K562 (cell line): ENCODE data around the gene PYGO2. TPM values are rescaled to one million over a fixed set of nuclear protein-coding genes. Genes with fewer than 3 reads are reported as not detected.
A peak's percentile ranks its signal among the peaks of the same experiment; 100 is the strongest.

Experiments used
- ATAC-seq: fragments of 200-7000 bp; cut with Tn5 transposase; 3 replicates; pipeline ENCODE4 v1.9.1; 2020; ENCODE audit warnings: moderate library complexity
- BruUV-seq: library from RNA; stranded (reverse); fragments of 400-500 nt; replicated peaks from 2 replicates; lab custom pipeline; 2021; lab: Mats Ljungman, UMichigan
- CTCF ChIA-PET: fragments of 300-600 bp; formaldehyde crosslinking; extraction: SDS; loops from one replicate; lab custom pipeline; 2021; ENCODE audit warnings: low intra/inter-chr PET ratio; lab: Yijun Ruan, JAX
- POLR2A ChIA-PET: fragments of 300-600, 350-650 bp; sonication (Branson Sonifier 250); formaldehyde crosslinking; extraction: SDS; loops from one replicate; lab custom pipeline; 2021; ENCODE audit warnings: antibody characterized with exemption, inconsistent platforms; lab: Yijun Ruan, JAX
- DNase-seq, 4 experiments: peaks; one replicate each; pipeline versions ENCODE4 v3.0.0 to v3.0.0-alpha.2; 2011 to 2018; ENCODE audit warnings: low spot score in 3 of 4, mixed read lengths in 3 of 4; ENCODE audit errors: extremely low read depth in 1 of 4
- FAIRE-seq: peaks from 2 replicates; lab custom pipeline; 2011; peaks lifted over from hg19 to GRCh38; lab: Jason Lieb, UNC
- H2AFZ ChIP-seq: 2 replicates; pipeline ENCODE4 v1.6.0; 2011; ENCODE audit warnings: low read depth, low read length, control low read depth, inconsistent platforms
- H3K27ac ChIP-seq: fragments of 200-600 bp; 3 replicates; pipeline ENCODE4 v1.8.0; 2011; ENCODE audit warnings: low read depth, mild to moderate bottlenecking, control low read depth, inconsistent platforms, low read length, moderate library complexity, mixed read lengths; ENCODE audit errors: extremely low read depth
- H3K27me3 ChIP-seq, 2 experiments: fragments of 300-600 bp in 1 of 2; 2 replicates in 1 of 2; 3 replicates in 1 of 2; pipeline versions ENCODE4 v1.6.0 to v1.8.0; 2011; ENCODE audit warnings: inconsistent platforms in 2 of 2, low read length in 2 of 2, mild to moderate bottlenecking in 1 of 2, mixed read lengths in 1 of 2, moderate library complexity in 1 of 2; ENCODE audit not compliant: control insufficient read depth in 2 of 2, insufficient read depth in 2 of 2
- H3K36me3 ChIP-seq: fragments of 300-600 bp; 3 replicates; pipeline ENCODE4 v1.8.0; 2011; ENCODE audit warnings: mild to moderate bottlenecking, low read length, inconsistent platforms; ENCODE audit not compliant: control insufficient read depth, insufficient read depth
- H3K4me1 ChIP-seq, 2 experiments: fragments of 200-600 bp in 1 of 2; replicated peaks in 1 of 2; 2 replicates in 1 of 2; 3 replicates in 1 of 2; pipeline versions ENCODE4 v1.5.1 to v1.8.0; 2011; ENCODE audit warnings: inconsistent platforms in 2 of 2, low read length in 2 of 2, mild to moderate bottlenecking in 1 of 2, mixed read lengths in 1 of 2, moderate library complexity in 1 of 2; ENCODE audit not compliant: control insufficient read depth in 2 of 2, insufficient read depth in 2 of 2
- H3K4me2 ChIP-seq: 2 replicates; pipeline ENCODE4 v1.6.1; 2011; ENCODE audit warnings: low read length, control low read depth, inconsistent platforms, mixed read lengths; ENCODE audit not compliant: insufficient read depth
- H3K4me3 ChIP-seq: fragments of 200-600 bp; sonication (generic), shearing (Covaris generic); 2 replicates; pipeline ENCODE4 v1.5.1; 2016; ENCODE audit warnings: control low read depth, inconsistent platforms
- H3K79me2 ChIP-seq: fragments of 200-600 bp; 3 replicates; pipeline ENCODE4 v1.8.0; 2011; ENCODE audit warnings: low read length, inconsistent platforms; ENCODE audit not compliant: control insufficient read depth, insufficient read depth
- H3K9ac ChIP-seq, 2 experiments: 2 replicates each; pipeline versions ENCODE4 v1.6.0 to v1.6.1; 2011; ENCODE audit warnings: low read depth in 2 of 2, low read length in 2 of 2, control low read depth in 1 of 2, inconsistent platforms in 1 of 2, mild to moderate bottlenecking in 1 of 2, mixed read lengths in 1 of 2; ENCODE audit not compliant: insufficient read depth in 1 of 2
- H3K9me1 ChIP-seq: one replicate; pipeline ENCODE4 v1.6.0; 2011; ENCODE audit warnings: inconsistent platforms, mild to moderate bottlenecking, low read length, moderate library complexity; ENCODE audit not compliant: control insufficient read depth, insufficient read depth
- H3K9me3 ChIP-seq: replicated peaks from 2 replicates; pipeline ENCODE4 v1.5.1; 2011; ENCODE audit warnings: low read depth, low read length, inconsistent platforms; ENCODE audit not compliant: control insufficient read depth, insufficient read depth
- H4K20me1 ChIP-seq: replicated peaks from 2 replicates; pipeline ENCODE4 v1.6.1; 2011; ENCODE audit warnings: low read length, inconsistent platforms, mixed read lengths; ENCODE audit not compliant: control insufficient read depth, insufficient read depth
- ETV1 ChIP-seq: fragments of 450-650 bp; conservative IDR thresholded peaks from 2 replicates; pipeline ENCODE4 v1.6.1; 2016; ENCODE audit warnings: missing genetic modification characterization, control low read depth, low read depth, missing compliant biosample characterization
- HCFC1 ChIP-seq: IDR thresholded peaks from 2 replicates; pipeline ENCODE4 v1.6.1; 2012; ENCODE audit warnings: low read depth, low read length, improper control_type of control experiment
- ILF3 ChIP-seq: fragments of 450-650 bp; IDR thresholded peaks from 2 replicates; pipeline ENCODE4 v1.6.1; 2018; ENCODE audit warnings: antibody characterized with exemption, mild to moderate bottlenecking, moderate library complexity, borderline replicate concordance
- MTA2 ChIP-seq: fragments of 450-650 bp; IDR thresholded peaks from 2 replicates; pipeline ENCODE4 v1.6.1; 2016; ENCODE audit warnings: low read depth
- NCOA1 ChIP-seq: fragments of 450-650 bp; IDR thresholded peaks from 2 replicates; pipeline ENCODE4 v1.6.1; 2016; ENCODE audit warnings: low read depth
- SMC3 ChIP-seq: conservative IDR thresholded peaks from 2 replicates; pipeline ENCODE4 v1.6.1; 2011; ENCODE audit warnings: low read depth, low read length, improper control_type of control experiment; ENCODE audit not compliant: insufficient read depth
- ZBTB7A ChIP-seq: IDR thresholded peaks from 2 replicates; pipeline ENCODE4 v1.6.1; 2011; ENCODE audit warnings: low read depth, mild to moderate bottlenecking, low read length, moderate library complexity, borderline replicate concordance; ENCODE audit not compliant: control insufficient read depth
- ZNF407 ChIP-seq: fragments of 450-650 bp; IDR thresholded peaks from 2 replicates; pipeline ENCODE4 v1.6.1; 2016; ENCODE audit warnings: low read depth
- WGBS: fragments of 100-300 bp; shearing (Covaris generic); methylation state at CpG from one replicate; pipeline ENCODE4 v1.1.6; 2016; ENCODE audit warnings: low coverage, mixed read lengths; ENCODE audit not compliant: insufficient coverage; ENCODE audit errors: missing lambda C conversion rate; 5-methylcytosine and 5-hydroxymethylcytosine counted together
- in situ Hi-C: fragments of 300-500 bp; cut with MboI; formaldehyde crosslinking; loops from 4 replicates; pipeline ENCODE4 v1.15.0; 2018; ENCODE audit warnings: inconsistent platforms, mixed read lengths
- intact Hi-C: fragments of 100-400 bp; cut with micrococcal nuclease; formaldehyde crosslinking; loops from 2 replicates; pipeline ENCODE4 v1.14.2; 2022
- polyA plus RNA-seq, 8 experiments: library from polyadenylated mRNA; depleted of rRNA in 4 of 8; stranded (reverse) in 5 of 8; unstranded in 3 of 8; fragments of >200 nt; fragmentation: Nextera tagmentation in 2 of 8; fragmentation: Illumina TruSeq in 1 of 8; extraction: Ambion mirVana in 2 of 8; extraction: Trizol in 1 of 8; gene quantifications; 2 replicates each; pipeline versions ENCODE4 v1.2.1 to v1.2.3, GENCODE V29; 2011 to 2014; ENCODE audit warnings: inconsistent platforms in 1 of 8, missing spikeins in 1 of 8
- total RNA-seq, 7 experiments: library from RNA; depleted of rRNA in 6 of 7; stranded (reverse); fragments of >200 nt in 6 of 7; fragmentation: Illumina TruSeq in 2 of 7; extraction: Trizol in 2 of 7; gene quantifications; 2 replicates each; pipeline versions ENCODE4 v1.2.1 to v1.2.3, GENCODE V29; 2011 to 2021; ENCODE audit warnings: low replicate concordance in 1 of 7

The PYGO2 gene
- total and polyA plus RNA-seq, 9 of the 15 experiments (the other 6 are each of a cell fraction or from before 2014, with no cell fraction given), result 8.3 to 36.2 (median 18.2) TPM

DNA sequence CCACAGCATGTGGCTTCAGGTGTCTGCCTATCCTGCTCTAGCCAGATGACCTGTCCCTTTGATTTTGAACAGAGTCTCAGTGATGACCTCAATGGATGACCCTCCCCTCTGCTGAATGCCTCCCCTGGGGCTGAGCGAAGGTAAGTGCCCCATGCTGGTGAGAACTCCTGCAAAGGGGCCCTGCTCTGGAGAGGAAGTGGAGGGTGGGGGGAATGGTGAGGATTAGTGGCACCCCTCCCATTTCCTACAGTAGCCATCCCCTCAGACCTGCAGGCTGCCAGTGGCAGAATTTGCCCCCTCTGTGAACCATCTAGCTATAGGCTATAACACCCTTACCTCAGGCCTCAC, 21.4 kb downstream of the PYGO2 start:
- intact Hi-C loops, result no loop called here
- Histone ChIP-seq H3K4me1 (peaks cover 43 to 53% of the 10 kb centered on the region in 2 experiments; a peak in 4 of 5 replicates), H3K9me3 (no peaks in the 10 kb centered on the region), H3K9me1 (no peaks in the 10 kb centered on the region), H3K27ac (no peak overlapping the region), H3K27me3 (no peaks in the 10 kb centered on the region), H3K36me3 (no peaks in the 10 kb centered on the region), H3K9ac (peak overlapping the region in 1 of 2 experiments; percentile 8; a peak in 1 of 4 replicates), H3K79me2 (peaks cover 3% of the 10 kb centered on the region; the same call in 1 of the 3 replicates), H2AFZ (no peak overlapping the region), H3K4me3 (no peak overlapping the region), H4K20me1 (0 out of 2 replicates have a peak, but pooled peaks cover 3% of the 10 kb centered on the region), H3K4me2 (no peak overlapping the region)
- ChIA-PET CTCF (no interaction called here), POLR2A (interaction anchor here (0.6 to 1.4 kb wide), 4 partner anchors 15 to 121 kb away, joined by 3 to 5 read pairs (median 3); partner anchors contain the start of gene PBXIP1)
- ATAC-seq, result no peak
- 67% methylated on average over 1 of the region's 1 CpG for WGBS
- DNase-seq, result no peak
- no TSS peak for BruUV-seq
- TF ChIP-seq NCOA1, result no peak
- no peak for TF ChIP-seq HCFC1
- no peak for TF ChIP-seq MTA2
- no peak for TF ChIP-seq ILF3
- 0 out of 2 replicates have a peak, but pooled peaks have one; percentile 12 for TF ChIP-seq ZBTB7A
- TF ChIP-seq ETV1, result no peak
- no peak for TF ChIP-seq ZNF407
- no peak for TF ChIP-seq SMC3
- in situ Hi-C loops, result no loop called here
- FAIRE-seq, result no peak
